Placental pericyte (primary cell): ENCODE results near the gene MGLL. TPM values are rescaled to one million over a fixed set of nuclear protein-coding genes. Genes with fewer than 3 reads are reported as not detected.

ENCODE experiments used
- total RNA-seq: library from RNA; depleted of rRNA; stranded (reverse); fragments of >200 nt; gene quantifications from 2 replicates; pipeline ENCODE4 v1.2.3, GENCODE V29; 2012

The MGLL gene
- total RNA-seq, result 10.7 and 123 TPM in 2 replicates

DNA sequence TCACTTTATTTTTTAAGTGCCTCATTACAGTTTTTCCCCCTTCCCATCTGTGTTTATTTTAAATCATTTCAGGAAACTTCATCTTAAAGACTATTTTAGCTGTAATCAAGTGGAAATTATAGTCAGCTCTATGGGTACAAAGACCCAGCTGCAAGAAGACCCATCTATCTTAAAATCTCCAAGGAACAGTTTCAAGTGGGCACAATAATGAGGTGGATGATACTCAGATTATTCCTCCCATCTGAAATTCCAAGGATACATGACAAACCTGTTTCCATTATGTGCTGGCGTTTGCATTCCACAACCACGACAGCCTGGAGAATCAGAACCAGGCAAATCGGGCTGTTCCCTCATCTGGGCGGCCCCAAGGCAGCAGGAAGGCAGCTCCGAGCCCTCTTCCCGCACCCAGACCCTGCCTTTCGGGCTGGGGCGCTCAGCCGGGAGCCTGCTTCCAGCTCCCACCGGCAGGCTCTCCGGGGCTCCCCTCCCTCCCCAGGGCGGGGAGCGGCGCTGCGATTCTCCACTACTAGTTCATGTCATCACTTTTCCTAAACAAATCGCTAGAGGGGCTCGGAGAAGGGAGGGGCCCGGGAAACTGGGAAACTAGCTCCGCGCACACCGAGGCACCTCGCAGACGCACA is at the start of gene MGLL:
Gene MGLL, minus strand, starts transcription at position 475 of the 641 bp plus-strand sequence. Its CDS starts 197 bp downstream, at position 278.

DNA sequence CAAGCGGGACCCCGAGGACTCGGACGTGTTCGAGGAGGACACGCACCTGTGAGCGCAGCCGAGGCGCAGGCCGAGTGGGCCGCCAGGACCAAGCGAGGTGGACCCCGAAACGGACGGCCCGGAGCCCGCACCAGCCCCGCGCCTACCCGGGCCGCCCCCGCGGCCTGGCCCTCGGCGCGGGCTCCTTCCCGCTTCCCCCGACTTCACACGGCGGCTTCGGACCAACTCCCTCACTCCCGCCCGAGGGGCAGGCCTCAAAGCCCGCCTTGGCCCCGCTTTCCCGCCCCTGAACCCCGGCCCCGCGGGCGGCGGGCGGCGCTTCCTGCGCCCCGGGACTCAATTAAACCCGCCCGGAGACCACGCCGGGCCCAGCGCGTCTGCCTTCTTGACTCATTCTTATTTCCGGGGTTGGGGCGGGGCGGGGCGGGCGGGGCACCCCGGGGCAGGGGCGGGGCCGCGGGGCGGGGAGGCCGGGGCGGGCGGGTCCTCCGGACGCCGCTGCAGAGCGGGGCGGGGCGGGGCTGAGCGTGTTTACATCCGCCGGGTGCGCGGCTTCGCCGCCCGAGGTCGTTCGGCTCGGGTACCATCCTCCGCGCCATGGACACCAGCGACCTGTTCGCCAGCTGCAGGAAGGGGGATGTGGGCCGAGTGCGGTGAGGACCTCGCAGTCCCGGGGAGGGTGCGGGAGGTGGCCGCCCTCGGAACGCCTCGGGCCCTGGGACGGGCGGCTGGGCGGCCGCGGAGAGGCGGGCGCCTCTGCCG is 149.7 kb downstream of the MGLL start, which contains the start of gene ABTB1:
Gene ABTB1, plus strand, starts transcription at position 524 of the 762 bp plus-strand sequence. Its CDS starts 74 bp downstream, at position 598.

Other genes starting within 250 kb of the MGLL start
- 33.5 and 75.7 TPM in 2 replicates for gene TPRA1, start 231.8 kb downstream of the MGLL start, total RNA-seq
- 16.6 and 98.5 TPM in 2 replicates for gene MCM2, start 224.1 kb downstream of the MGLL start, total RNA-seq
- gene PODXL2, start 193.3 kb downstream of the MGLL start, total RNA-seq, result 0.86 and 0.88 TPM in 2 replicates
- gene ABTB1, start 149.6 kb downstream of the MGLL start, total RNA-seq, result 10.2 and 15.1 TPM in 2 replicates
- gene KBTBD12, start 92.7 kb upstream of the MGLL start, total RNA-seq, result not detected in 2 replicates
- 482 and 646 TPM in 2 replicates for gene SEC61A1, start 229.9 kb upstream of the MGLL start, total RNA-seq